ENCODE data around the gene AUTS2. TPM values are rescaled to one million over a fixed set of nuclear protein-coding genes. Genes with fewer than 3 reads are reported as not detected.

The AUTS2 gene
- total RNA-seq, 1 donor from 2014 or later: 9.9 TPM

DNA sequence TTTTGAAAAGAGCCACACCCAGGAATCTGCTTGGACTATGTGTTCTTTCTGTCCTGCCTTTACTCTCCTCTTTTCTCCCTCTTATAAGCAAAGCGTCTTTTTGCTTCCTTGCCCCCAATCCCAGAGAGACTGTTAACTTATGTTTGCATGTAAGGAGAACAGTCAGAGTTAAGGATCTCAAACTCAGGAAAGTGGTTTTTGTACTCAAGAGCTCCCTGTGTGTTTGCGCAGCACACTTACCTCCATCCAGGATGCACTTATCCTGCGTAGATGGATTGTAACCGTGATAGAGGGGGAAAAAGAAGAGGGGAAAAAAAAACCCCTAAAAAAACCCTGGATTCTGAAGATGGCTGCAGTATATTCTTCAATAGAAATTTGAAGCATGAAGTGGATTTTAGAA is 228.9 kb downstream of the AUTS2 start:
- TF ChIP-seq, protein P1, sequence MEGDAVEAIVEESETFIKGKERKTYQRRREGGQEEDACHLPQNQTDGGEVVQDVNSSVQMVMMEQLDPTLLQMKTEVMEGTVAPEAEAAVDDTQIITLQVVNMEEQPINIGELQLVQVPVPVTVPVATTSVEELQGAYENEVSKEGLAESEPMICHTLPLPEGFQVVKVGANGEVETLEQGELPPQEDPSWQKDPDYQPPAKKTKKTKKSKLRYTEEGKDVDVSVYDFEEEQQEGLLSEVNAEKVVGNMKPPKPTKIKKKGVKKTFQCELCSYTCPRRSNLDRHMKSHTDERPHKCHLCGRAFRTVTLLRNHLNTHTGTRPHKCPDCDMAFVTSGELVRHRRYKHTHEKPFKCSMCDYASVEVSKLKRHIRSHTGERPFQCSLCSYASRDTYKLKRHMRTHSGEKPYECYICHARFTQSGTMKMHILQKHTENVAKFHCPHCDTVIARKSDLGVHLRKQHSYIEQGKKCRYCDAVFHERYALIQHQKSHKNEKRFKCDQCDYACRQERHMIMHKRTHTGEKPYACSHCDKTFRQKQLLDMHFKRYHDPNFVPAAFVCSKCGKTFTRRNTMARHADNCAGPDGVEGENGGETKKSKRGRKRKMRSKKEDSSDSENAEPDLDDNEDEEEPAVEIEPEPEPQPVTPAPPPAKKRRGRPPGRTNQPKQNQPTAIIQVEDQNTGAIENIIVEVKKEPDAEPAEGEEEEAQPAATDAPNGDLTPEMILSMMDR (IDR thresholded peaks at IDR 0.05; ENCODE audit: insufficient read depth, low read length, poor library complexity, severe bottlenecking): no peak
- H3K27me3 ChIP-seq (ENCODE audit: control insufficient read depth, insufficient read depth, low read length): no peaks in the 10 kb centered on the region
- DNase-seq (ENCODE audit: low read depth): no peak
- H3K36me3 ChIP-seq (ENCODE audit: control insufficient read depth, insufficient read depth, low read length): no peaks in the 10 kb centered on the region
- no peak overlapping the region for H3K4me3 ChIP-seq (ENCODE audit: low read depth, low read length)

DNA sequence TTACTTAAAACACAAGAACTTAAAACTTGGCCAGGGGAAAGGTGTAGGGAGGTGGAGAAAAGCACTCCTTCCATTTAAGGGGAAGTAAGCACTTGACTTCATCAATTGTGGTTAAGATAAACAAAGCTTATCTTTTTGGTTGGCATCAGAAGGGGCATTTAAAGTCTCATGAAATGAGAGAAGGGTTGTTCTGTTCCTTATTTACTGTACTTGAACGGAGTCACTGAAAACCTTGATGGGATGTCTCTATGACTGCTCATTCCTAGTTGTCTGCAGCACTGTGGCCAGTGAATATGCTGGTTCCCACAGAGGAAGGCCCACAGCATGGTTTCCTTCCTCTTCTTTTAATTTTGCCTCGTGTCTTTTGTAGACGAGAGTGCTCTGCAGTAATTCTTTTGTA is 229.3 kb downstream of the AUTS2 start:
- no peak for DNase-seq (ENCODE audit: low read depth)
- Histone ChIP-seq H3K36me3 (ENCODE audit: control insufficient read depth, insufficient read depth, low read length) (no peaks in the 10 kb centered on the region), H3K27me3 (ENCODE audit: control insufficient read depth, insufficient read depth, low read length) (no peaks in the 10 kb centered on the region), H3K4me3 (ENCODE audit: low read depth, low read length) (no peak overlapping the region)
- TF ChIP-seq, protein P1 (IDR thresholded peaks at IDR 0.05; ENCODE audit: insufficient read depth, low read length, poor library complexity, severe bottlenecking): no peak

DNA sequence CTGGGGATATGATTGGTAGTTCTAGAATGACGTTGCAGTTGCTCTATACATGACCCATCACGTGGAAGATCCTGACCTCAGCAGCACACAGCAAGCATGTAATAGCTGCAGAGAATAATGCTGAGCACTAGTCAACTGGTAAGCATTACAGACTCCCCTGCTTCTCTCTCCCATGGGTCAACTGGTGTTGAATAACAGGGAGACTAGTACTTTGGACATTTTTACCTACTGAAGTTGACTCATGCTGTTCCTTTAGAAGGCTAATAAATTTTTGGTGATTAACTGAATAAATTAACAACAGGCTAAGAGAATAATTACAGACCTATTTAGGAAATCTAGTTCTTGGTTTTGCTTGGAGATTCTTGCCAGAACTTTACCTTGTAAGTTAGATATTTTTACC is 234.1 kb downstream of the AUTS2 start:
- H3K4me3 ChIP-seq (ENCODE audit: low read depth, low read length): no peak overlapping the region
- TF ChIP-seq, protein P1 (IDR thresholded peaks at IDR 0.05; ENCODE audit: insufficient read depth, low read length, poor library complexity, severe bottlenecking): no peak
- H3K27me3 ChIP-seq (ENCODE audit: control insufficient read depth, insufficient read depth, low read length): no peaks in the 10 kb centered on the region
- no peaks in the 10 kb centered on the region for H3K36me3 ChIP-seq (ENCODE audit: control insufficient read depth, insufficient read depth, low read length)
- DNase-seq (ENCODE audit: low read depth): no peak

DNA sequence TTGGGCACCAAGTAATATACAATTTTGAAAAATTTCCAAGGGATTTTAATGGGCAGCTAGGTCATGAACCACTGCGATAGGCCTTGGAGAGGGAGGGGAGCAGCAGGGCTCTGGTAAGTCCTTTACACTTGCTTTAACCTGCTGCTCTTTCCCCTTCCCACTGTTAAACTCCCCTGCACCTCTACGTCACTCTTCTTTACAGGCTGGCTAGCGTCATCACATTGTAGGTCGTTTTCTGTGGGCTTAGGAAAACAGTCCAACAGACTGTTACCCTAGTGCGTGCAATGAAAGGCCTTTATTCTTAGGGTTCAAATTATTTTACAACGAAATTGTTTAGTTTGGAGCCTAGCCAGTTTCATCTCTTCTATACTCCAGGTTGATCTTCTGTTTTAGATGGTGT is 235.7 kb downstream of the AUTS2 start:
- Histone ChIP-seq H3K27me3 (ENCODE audit: control insufficient read depth, insufficient read depth, low read length) (no peaks in the 10 kb centered on the region), H3K4me3 (ENCODE audit: low read depth, low read length) (no peak overlapping the region), H3K36me3 (ENCODE audit: control insufficient read depth, insufficient read depth, low read length) (no peaks in the 10 kb centered on the region)
- TF ChIP-seq, protein P1 (IDR thresholded peaks at IDR 0.05; ENCODE audit: insufficient read depth, low read length, poor library complexity, severe bottlenecking): no peak
- DNase-seq (ENCODE audit: low read depth): no peak

DNA sequence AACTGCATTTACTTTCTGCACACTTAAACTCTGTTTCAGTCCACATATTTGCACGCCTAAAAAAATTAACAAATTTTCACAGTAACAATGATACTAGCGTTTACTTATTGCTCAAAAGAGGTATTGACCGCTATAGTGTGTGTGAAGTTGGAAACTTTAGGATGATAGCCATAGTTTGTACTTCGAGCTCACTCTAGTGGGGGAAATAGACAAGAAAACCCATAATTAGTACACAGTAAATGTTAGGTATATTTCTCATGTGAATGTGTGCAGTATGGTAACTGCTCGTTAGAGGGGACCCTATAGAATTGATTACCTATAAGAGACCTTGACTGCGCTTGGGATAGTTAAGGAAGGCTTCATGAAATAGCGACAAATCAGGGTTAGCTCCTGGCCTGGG is 238.4 kb downstream of the AUTS2 start:
- DNase-seq (ENCODE audit: low read depth): no peak
- H3K4me3 ChIP-seq (ENCODE audit: low read depth, low read length): no peak overlapping the region
- TF ChIP-seq, protein P1 (IDR thresholded peaks at IDR 0.05; ENCODE audit: insufficient read depth, low read length, poor library complexity, severe bottlenecking): no peak
- H3K36me3 ChIP-seq (ENCODE audit: control insufficient read depth, insufficient read depth, low read length): no peaks in the 10 kb centered on the region
- no peaks in the 10 kb centered on the region for H3K27me3 ChIP-seq (ENCODE audit: control insufficient read depth, insufficient read depth, low read length)

DNA sequence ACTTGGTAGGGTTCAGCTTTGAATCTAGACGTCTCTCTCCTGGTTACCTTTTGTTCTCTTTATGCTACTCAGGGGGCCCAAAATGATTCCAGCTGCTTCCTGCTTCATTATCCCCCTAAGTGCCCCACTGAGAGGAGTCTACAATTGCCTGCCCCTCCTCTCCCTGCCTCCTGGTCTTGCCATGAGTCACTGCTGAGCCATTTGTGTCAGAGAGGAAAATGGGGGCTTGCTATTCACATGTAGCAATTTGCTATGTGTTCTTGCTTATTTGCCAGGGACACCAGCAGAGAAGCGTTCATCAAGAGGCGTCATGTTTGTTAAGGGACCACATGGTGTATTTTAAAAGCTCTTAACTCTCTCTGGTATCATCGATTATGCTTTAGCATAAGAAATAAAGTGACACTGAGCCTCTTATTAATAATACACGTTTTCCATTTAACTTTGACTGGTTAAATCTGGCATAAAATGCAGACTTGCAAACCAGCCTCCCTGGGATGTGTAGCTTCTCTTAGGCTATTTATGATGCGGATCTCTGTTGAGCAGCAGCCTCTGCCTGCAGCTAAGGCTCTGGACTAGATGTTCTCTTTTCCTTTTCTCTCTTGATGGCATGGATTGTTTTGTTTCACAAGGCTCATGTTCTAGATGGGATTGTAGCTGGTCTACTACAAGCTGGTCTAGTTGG is 239.3 kb downstream of the AUTS2 start:
- no peak for DNase-seq (ENCODE audit: low read depth)

More for the DNA sequence above, 239.3 kb downstream of the AUTS2 start:
- Histone ChIP-seq H3K27me3 (ENCODE audit: control insufficient read depth, insufficient read depth, low read length) (no peaks in the 10 kb centered on the region), H3K36me3 (ENCODE audit: control insufficient read depth, insufficient read depth, low read length) (no peaks in the 10 kb centered on the region), H3K4me3 (ENCODE audit: low read depth, low read length) (no peak overlapping the region)
- TF ChIP-seq, protein P1 (IDR thresholded peaks at IDR 0.05; ENCODE audit: insufficient read depth, low read length, poor library complexity, severe bottlenecking): no peak

Measured in kidney epithelial cell (primary cell).